Islet of Langerhans (tissue), 1 donor: ENCODE results near the gene UNC80.

Experiments used
- FAIRE-seq: peaks from one replicate; lab custom pipeline; 2011; peaks lifted over from hg19 to GRCh38; lab: Jason Lieb, UNC

Gene UNC80

GRCh38 chr2:209806318-209806717, 34.7 kb downstream of the UNC80 start:
- no peak for FAIRE-seq

DNA sequence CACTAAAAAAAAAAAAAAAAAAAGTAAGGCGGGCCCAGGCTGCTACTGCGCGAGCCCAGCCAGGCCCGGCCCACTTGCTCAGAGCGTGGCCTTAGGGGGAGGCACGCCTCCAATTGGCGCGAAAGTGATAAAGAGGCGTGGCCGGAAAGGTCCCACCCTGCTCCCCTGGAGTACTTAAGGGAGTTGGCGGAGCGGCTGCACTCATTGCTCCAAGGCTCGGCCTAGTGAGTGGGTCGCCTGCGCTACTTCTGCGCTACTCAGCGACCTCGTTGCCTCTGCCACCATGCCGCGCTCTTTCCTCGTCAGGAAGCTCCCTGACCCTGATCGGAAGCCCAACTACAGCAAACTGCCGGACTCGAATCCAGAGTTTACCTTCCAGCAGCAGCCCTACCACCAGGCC, 36.9 kb downstream of the UNC80 start:
- FAIRE-seq: no peak

DNA sequence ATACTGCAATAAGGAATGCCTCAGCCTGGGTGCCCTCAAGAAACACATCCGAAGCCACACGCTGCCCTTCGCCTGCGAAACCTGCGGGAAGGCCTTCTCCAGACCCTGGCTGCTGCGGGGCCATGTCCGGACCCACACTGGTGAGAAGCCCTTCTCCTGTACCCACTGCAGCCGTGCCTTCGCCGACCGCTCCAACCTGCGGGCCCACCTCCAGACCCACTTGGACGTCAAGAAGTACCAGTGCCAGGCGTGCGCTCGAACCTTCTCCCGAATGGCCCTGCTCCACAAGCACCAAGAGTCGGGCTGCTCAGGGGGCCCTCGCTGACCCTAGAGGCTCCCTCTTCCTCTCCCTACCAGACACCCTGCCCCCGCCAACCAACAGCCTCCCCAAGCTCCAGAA, 37.6 kb downstream of the UNC80 start:
- no peak for FAIRE-seq

- FAIRE-seq: no peak
Observed at GRCh38 chr2:209817844-209818271, 46.2 kb downstream of the UNC80 start.

GRCh38 chr2:209818939-209819338, 47.3 kb downstream of the UNC80 start:
- FAIRE-seq: no peak

- FAIRE-seq: no peak
Observed at GRCh38 chr2:209821806-209822205, 50.2 kb downstream of the UNC80 start.

GRCh38 chr2:209823484-209823883, 51.9 kb downstream of the UNC80 start:
- peak; percentile 41 for FAIRE-seq

GRCh38 chr2:209824391-209824790, 52.8 kb downstream of the UNC80 start:
- FAIRE-seq: no peak

- no peak for FAIRE-seq
Observed at GRCh38 chr2:209830722-209831465, 59.3 kb downstream of the UNC80 start.

DNA sequence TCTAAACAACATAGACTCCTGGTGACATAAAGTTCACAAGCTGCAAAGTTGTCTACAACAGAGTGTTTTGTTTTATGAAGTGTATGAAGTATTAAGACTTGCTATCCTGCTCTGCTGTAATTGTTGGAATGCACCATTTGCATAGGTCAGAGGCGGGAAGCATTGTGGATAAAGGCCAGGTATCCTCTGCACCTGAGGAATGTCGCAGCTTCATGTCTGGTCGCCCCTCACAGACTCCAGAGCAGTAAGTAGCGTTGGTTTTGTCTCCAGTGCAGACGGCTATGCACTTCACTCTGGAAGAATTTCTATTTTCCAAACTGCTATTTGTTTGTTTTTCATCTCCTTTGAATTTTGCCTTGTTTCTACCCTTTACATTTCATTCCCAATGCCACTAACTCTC, 63.1 kb downstream of the UNC80 start:
- no peak for FAIRE-seq

- peak; percentile 91 for FAIRE-seq
Observed at GRCh38 chr2:209840434-209840833, 68.8 kb downstream of the UNC80 start.

- FAIRE-seq: peak; percentile 91
Observed at GRCh38 chr2:209845666-209846065, 74.0 kb downstream of the UNC80 start.

GRCh38 chr2:209864716-209865295, 93.2 kb downstream of the UNC80 start:
- FAIRE-seq: no peak

DNA sequence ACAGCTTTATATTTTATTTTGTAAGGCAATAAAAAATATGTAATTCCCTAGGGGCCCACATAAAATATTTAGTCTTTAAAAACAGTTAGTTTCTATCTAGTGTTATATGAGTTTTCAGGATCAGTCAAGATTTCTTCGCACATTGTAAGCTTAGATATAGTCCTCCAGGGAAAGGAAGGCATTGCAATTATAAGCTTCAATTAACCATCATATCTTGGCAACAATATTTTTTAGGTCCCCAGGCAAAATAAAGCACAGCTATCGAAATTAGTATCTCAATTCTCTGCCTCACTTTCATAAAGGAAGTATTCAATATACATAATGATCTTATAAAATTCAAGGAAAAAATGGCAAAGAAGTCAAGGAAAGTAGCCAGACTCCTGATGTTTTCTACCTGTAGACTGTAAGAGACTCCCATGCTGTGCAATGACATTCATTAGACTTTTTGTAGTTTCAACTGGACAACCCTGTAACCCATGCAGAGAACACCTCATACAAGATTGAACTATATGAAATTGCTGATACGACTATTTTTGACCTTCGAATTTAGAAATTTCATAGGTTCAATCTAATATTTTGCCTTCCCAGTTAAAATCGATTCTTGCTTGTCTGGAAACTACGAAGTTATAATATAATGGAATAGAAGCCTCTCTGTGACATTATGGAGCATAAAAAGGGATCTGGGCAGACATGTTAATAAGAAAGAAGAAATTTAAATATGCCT, 96.8 kb downstream of the UNC80 start:
- no peak for FAIRE-seq

- no peak for FAIRE-seq
Observed at GRCh38 chr2:209870067-209870466, 98.4 kb downstream of the UNC80 start.

DNA sequence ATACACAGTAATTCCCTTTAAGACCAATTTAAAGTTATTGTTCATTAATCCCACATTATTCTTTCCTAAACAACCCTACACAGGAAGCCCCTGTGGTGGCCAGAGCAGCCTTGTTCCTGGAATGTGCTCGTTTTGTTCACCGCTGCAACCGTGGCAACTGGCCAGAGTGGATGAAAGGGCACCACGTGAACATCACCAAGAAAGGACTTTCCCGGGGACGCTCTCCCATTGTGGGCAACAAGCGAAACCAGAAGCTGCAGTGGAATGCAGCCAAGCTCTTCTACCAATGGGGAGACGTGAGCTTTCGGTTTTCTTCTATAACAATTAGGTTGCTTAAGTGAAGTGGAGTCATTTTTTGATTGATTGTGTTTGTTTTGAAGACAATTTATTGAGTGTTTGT, 101.0 kb downstream of the UNC80 start:
- no peak for FAIRE-seq

- no peak for FAIRE-seq
Observed at GRCh38 chr2:209875270-209875669, 103.6 kb downstream of the UNC80 start.

DNA sequence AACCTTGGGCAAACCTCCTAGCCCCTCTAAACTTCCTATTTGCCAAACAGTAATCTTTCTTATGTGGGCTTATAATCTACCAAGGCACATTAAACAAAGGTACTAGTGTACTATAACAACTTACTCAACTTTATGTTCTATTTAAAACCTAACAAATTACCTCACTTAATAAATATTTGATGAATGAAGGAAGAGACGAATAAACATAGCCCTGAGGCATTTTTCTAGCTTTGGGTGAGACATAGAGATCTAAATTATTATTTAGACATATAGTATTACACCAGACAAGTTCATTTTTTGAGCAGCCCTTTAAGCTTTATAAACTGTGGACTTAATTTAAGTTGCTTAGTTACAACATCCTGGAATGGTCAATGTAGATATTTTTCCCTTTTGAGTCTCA, 104.6 kb downstream of the UNC80 start:
- no peak for FAIRE-seq

GRCh38 chr2:209878701-209879100, 107.1 kb downstream of the UNC80 start:
- FAIRE-seq: no peak

GRCh38 chr2:209900638-209901037, 129.0 kb downstream of the UNC80 start:
- no peak for FAIRE-seq

DNA sequence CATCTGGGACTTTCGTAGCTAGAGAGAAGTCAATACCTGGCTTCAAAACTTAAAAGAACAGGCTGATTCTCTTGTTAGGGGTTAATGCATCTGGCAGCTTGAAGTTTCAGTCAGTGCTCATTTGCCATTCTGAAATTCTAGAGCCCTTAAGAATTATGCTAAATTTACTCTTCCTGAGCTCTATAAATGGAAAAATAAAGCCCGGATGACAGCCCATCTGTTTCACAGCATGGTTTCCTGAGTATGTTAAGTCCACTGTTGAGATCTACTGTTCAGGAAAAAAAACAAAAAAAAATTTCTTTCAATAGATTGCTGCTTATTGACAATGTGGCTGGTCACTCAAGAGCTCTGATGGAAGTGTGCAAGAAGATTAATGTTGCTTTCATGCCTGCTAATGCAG, 129.5 kb downstream of the UNC80 start:
- FAIRE-seq: no peak

DNA sequence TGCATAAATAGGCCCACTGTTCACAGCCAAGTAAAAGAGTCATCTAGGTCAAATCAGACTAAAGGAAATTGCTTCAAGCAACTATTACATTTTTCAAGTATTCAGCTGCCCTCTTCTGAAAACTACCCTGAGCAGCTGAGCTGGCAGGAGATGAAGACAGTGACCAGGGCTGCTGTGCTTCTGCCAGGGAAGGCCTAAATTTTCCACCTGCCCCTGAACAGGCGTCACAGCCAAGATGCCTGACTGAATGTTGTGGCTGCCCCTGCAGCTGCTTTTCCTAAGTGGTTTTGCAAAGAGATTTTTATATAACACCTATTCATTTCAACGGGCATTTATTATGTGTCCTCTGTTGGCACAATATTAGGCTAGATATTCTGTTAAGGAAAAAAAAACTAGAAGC, 134.1 kb downstream of the UNC80 start:
- FAIRE-seq: no peak

GRCh38 chr2:209907746-209908145, 136.1 kb downstream of the UNC80 start:
- FAIRE-seq: no peak

DNA sequence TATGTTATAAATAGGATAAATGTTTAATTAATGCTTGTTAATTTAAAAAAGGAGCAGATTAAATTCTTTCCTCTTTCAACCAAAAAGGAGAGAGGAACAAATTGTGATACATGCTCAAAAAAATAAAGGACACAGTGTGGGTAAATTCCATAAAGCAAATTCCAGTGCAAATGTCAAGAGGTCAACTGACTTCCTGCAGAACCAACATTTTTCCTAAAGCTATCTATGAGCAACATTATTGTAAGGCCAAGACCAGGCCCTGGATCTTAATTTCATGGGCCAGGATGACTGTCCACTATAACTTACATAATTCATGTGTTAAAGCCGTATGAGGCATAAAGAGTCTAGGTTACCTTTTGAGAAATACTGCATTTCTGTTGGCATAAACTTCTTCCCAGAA, 136.9 kb downstream of the UNC80 start:
- no peak for FAIRE-seq
